Stimulated activated CD4-positive, alpha-beta T cell treated with anti-CD3 and anti-CD28 coated beads, TNF-alpha, amount 100 ng/mL, for 48 hours (primary cell): ENCODE measurements around the gene XYLB.
"Not testable (repeated sequence)": the region's sequence is repeated elsewhere in the genome, so short reads cannot be mapped to it uniquely, and the experiment has no call there.

Experiments used
- DNase-seq, 3 donors: peaks; one replicate each; pipeline ENCODE4 v3.0.0-alpha.2; 2020; ENCODE audit warnings: low read depth in 3 of 3

XYLB gene

GRCh38 chr3:38396239-38396638 is 49.7 kb downstream of the XYLB start:
- DNase-seq = no peak

- no peak for DNase-seq
Measured at GRCh38 chr3:38396861-38397260, 50.3 kb downstream of the XYLB start.

DNA sequence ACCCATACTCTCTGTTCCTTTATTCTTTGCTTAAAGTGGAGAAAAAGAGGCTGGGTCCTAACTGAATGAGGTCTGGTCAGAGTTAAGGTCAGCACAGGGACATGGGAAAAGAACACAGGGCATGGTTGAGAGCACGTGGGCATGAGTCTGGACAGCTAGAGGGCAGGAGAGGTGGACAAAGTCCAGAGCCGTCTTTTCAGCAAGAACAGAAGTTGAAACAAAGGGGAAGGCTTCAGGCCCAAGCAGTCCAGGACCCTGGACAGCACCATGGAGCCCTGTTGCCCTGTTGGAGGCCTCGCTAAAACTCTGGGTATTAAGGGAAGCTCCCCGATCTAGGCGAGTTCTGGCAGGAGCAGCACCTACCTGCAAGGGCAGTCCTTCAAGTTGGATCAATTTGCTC is 50.7 kb downstream of the XYLB start:
- DNase-seq = no peak

GRCh38 chr3:38401246-38401962 is 54.8 kb downstream of the XYLB start:
- DNase-seq = no peak

- DNase-seq = no peak
Measured at GRCh38 chr3:38404286-38404685, 57.7 kb downstream of the XYLB start.

GRCh38 chr3:38411591-38411990 is 65.0 kb downstream of the XYLB start:
- no peak for DNase-seq

DNA sequence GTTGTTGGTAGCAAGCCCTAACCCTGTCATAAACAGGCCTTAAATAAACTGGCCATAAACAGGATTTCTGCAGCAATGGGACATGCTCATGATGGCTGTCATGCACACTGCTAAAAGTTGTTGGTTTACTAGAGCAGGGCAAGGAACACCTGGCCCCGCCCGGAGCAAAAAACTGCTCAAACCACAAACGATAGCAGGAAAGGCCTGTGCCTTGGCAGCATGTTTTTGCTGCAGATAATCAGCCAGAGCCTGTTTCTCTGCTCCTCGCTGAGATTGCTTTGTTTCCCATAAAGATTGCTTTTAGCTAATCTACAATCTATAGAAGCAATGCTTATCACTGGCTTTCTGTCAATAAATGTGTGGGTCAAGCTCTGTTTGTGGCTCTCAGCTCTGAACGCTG is 74.2 kb downstream of the XYLB start:
- not testable (repeated sequence) for DNase-seq

- no peak for DNase-seq
Measured at GRCh38 chr3:38421679-38422336, 75.2 kb downstream of the XYLB start.

- DNase-seq = not testable (repeated sequence)
Measured at GRCh38 chr3:38426798-38427426, 80.3 kb downstream of the XYLB start.

DNA sequence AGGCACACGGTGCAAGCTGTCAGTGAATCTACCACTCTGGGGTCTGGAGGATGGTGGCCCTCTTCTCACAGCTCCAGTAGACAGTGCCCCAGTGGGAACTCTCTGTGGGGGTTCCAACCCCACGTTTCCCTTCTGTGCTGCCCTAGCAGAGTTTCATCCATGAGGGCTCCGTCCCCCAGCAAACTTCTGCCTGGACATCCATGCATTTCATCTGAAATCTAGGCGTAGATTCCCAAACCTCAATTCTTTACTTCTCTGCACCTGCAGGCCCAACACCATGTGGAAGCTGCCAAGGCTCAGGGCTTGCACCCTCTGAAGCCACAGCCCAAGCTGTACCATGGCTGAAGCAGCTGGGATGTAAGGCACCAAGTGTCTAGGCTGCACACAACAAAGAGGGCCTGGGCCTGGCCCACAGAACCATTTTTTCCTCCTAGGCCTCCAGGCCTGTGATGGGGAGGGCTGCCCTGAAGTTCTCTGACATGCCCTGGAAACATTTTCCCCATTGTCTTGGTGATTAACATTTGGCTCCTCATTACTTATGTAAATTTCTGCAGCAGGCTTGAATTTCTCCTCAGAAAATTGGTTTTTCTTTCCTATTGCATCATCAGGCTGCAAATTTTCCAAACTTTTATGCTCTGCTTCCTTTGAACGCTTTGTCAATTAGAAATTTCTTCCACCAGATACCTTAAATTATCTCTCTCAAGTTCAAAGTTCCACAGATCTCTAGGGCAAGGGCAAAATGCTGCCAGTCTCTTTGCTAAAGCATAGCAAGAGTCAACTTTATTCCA is 86.5 kb downstream of the XYLB start:
- DNase-seq = not testable (repeated sequence)

DNA sequence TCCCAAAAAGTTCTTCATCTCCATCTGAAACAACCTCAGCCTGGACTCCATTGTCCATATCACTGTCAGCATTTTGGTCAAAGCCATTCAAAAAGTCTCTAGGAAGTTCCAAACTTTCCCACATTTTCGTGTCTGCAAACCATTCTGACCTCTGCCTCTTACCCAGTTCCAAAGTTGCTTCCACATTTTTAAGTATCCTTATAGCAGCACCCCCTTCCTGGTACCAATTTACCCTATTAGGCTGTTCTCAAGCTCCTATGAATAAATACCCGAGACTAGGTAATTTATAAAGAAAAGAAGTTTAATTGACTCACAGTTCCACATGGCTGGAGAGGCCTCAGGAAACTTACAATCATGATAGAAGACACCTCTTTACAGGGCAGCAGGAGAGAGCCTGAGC is 87.1 kb downstream of the XYLB start:
- not testable (repeated sequence) for DNase-seq

DNA sequence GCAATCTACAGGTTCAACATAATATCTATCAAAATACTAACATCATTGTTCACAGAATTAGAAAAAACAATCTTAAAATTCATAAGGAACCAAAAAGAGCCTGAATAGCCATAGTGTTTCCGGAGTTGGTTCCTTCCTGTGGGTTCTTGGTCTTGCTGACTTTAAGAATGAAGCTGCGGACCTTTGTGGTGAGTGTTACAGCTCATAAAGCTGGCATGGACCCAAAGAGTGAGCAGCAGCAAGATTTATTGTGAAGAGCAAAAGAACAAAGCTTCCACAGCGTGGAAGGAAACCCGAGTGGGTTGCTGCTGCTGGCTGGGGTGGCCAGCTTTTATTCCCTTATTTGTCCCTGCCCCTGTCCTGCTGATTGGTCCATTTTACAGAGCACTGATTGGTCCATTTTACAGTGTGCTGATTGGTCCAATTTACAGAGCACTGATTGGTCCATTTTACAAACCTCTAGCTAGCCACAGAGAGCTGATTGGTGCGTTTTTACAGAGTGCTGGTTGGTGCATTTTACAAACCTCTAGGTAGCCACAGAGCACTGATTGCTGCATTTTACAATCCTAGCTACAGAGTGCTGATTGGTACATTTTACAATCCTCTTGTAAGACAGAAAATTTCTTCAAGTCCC is 92.0 kb downstream of the XYLB start:
- DNase-seq = not testable (repeated sequence)

DNA sequence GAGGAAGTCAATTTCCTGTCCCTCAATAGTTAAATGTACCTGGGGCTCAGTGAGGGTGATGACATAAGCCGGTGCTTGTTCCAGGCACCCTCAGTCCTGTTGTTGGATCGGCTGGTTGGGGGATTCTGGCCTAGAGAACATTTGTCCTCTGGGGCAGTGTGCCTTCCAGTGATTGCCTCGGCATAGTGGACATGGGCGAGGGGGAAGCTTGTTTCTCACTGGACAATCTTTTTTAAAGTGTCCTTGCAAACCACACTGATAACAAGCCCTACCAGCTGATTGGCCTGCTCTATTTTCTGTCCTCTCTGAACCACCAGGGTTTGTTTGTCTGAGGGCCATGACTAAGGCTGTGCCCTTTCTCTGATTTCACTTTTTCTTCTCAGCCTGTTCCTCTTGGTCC is 96.6 kb downstream of the XYLB start:
- DNase-seq = not testable (repeated sequence)

DNA sequence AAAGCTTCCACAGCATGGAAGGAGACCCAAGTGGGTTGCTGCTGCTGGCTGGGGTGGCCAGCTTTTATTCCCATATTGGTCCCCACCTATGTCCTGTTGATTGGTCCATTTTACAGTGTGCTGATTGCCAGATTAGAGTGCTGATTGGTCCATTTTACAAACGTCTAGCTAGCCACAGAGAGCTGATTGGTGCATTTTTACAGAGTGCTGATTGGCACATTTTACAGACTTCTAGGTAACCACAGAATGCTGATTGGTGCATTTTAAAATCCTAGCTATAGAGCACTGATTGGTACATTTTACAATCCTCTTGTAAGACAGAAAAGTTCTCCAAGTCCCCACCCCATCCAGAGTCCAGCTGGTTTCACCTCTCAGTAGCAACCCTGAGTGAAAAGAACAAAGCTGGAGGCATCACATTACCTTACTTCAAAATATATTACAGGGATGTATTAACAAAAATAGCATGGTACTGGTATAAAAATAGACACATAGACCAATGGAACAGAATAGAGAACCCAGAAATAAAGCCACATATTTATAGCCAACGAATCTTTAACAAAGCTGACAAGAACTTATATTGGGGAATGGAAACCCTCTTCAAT is 99.6 kb downstream of the XYLB start:
- no peak for DNase-seq

GRCh38 chr3:38446812-38447211 is 100.2 kb downstream of the XYLB start:
- DNase-seq = no peak

GRCh38 chr3:38450853-38451252 is 104.3 kb downstream of the XYLB start:
- no peak for DNase-seq

DNA sequence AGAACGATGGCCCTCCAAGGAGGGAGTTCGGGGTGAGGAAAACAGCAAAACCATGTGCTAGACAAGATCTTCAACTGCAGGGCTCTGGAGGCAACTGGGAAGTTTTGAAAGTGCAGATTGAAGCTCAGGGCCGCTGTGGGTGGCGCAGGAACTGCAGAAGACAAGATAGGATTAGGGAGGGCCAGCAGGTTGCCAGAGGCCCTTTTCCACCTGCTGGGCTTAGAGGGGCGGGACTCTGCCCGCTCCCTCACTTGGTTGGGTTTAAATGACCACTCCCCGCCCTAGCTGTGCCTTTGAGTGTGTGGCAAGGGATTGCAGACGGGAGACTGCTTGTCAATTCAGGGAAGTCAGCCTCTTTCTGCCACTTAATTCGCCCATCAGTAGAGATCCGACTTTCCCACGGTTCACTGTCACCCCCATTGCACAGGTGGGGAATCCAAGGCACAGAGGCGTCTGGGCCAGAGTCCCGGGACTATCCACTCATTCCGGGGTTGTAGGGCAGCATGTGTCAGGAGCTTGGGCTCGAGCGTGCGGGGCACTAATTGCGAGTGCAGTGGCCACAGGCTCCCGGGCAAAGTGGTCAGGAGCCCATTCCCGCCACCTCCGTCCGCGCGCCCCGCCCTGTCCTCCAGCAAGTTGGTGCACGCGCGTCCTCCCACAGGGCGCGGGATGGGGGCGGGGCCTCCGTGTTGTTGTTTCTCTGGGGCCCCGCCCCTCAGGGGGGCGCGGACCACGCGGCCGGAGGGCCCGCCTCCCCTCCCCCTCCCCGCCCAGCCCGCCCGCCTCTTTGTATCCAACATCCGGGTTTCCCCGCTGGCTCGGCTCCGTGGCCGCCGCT is 106.7 kb downstream of the XYLB start, which contains the start of gene ACVR2B:
ACVR2B (plus strand) TSS at position 816 of the 838 bp plus-strand sequence. CDS start 433 bp downstream, outside the sequence.
- DNase-seq = peak; percentile 47 to 76 (median 53)

- DNase-seq = no peak
Measured at GRCh38 chr3:38453913-38454177, 107.3 kb downstream of the XYLB start.

DNA sequence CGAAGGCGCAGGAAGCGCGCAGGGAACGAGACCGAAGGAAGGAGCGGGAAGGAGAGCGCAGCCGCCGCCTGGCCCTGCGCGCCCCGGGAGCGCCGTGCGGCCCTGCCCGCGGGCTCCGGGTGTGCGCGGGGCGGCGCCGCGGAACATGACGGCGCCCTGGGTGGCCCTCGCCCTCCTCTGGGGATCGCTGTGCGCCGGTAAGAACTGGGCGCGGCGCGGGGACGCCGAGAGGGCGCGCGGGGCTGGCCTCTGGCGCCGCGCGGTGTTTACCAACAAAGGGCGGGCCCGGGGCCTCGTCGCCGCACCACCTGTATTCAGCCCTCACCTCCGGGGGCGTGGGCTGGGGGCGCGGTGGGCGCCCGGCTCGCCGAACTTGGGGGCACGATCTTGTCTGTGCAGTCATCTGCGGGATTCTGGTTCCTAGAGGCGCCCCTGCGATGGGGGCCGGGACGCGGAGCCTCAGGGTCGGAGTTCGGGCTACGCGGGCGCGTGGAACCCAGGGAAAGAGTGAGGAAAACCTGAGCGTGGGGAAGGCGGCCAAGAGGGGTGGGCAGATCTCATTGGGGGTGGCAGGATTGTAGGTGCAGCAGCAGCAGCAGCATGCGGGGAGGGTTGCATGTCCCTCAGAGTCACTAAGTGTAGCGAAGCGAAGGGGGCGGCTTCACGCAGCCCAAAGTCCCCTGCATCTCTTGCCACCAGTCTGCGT is 107.7 kb downstream of the XYLB start:
- peak in 1 of 3 donors; percentile 22 for DNase-seq
